HL-60 (cell line): ENCODE results near the gene IL17C.

ENCODE experiments used
- DNase-seq, 2 experiments: peaks; one replicate each; pipeline ENCODE4 v3.0.0-alpha.2; 2010 to 2020; ENCODE audit warnings: low read depth in 1 of 2, low spot score in 1 of 2
- H3K27ac ChIP-seq: fragments of 250-450 bp; sonication (Bioruptor Pico); replicated peaks from 2 replicates; pipeline ENCODE4 v1.5.1; 2020; ENCODE audit warnings: mild to moderate bottlenecking, moderate library complexity
- H3K27me3 ChIP-seq: fragments of 250-450 bp; sonication (Bioruptor Pico); 2 replicates; pipeline ENCODE4 v1.5.1; 2021; ENCODE audit warnings: mild to moderate bottlenecking, moderate library complexity; ENCODE audit not compliant: insufficient read depth, poor library complexity, severe bottlenecking
- H3K4me3 ChIP-seq: replicated peaks from 2 replicates; pipeline ENCODE4 v1.5.1; 2011; ENCODE audit warnings: mild to moderate bottlenecking, control low read depth, low read length; ENCODE audit not compliant: insufficient read depth
- GABPA ChIP-seq: IDR thresholded peaks from 2 replicates; pipeline ENCODE4 v1.6.1; 2012; ENCODE audit warnings: low read depth
- POLR2AphosphoS5 ChIP-seq: IDR thresholded peaks from 2 replicates; pipeline ENCODE4 v1.6.1; 2012; ENCODE audit warnings: low read depth
- REST ChIP-seq: IDR thresholded peaks from 2 replicates; pipeline ENCODE4 v1.6.1; 2012; ENCODE audit warnings: low read depth; ENCODE audit not compliant: insufficient replicate concordance
- SPI1 ChIP-seq: IDR thresholded peaks from 2 replicates; pipeline ENCODE4 v1.6.1; 2012; ENCODE audit warnings: low read depth, mild to moderate bottlenecking, borderline replicate concordance
- TF ChIP-seq, protein P1 (sequence below): IDR thresholded peaks from one replicate; pipeline ENCODE4 v1.5.1; 2011; ENCODE audit warnings: low read length, control low read depth, inconsistent platforms; ENCODE audit not compliant: insufficient read depth

Gene IL17C

DNA sequence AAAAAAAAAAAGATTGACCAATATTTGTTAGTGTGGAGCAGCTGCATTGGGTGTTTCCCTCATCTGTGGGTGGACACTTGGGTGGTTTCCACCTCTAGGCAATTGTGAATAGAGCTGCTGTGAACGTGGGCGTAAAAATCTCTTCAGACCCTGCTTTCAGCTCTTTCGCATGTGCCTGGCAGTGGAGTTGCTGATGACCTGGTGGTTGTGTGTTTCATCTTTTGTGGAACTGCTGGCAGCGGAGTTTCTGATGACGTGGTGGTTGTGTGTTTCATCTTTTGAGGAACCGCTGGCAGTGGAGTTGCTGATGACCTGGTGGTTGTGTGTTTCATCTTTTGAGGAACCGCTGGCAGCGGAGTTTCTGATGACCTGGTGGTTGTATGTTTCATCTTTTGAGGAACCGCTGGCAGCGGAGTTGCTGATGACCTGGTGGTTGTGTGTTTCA is 46.8 kb upstream of the IL17C start:
- no peaks in the 10 kb centered on the region for H3K27me3 ChIP-seq
- DNase-seq = peak in 1 of 2 experiments; percentile 71
- TF ChIP-seq, protein P1, sequence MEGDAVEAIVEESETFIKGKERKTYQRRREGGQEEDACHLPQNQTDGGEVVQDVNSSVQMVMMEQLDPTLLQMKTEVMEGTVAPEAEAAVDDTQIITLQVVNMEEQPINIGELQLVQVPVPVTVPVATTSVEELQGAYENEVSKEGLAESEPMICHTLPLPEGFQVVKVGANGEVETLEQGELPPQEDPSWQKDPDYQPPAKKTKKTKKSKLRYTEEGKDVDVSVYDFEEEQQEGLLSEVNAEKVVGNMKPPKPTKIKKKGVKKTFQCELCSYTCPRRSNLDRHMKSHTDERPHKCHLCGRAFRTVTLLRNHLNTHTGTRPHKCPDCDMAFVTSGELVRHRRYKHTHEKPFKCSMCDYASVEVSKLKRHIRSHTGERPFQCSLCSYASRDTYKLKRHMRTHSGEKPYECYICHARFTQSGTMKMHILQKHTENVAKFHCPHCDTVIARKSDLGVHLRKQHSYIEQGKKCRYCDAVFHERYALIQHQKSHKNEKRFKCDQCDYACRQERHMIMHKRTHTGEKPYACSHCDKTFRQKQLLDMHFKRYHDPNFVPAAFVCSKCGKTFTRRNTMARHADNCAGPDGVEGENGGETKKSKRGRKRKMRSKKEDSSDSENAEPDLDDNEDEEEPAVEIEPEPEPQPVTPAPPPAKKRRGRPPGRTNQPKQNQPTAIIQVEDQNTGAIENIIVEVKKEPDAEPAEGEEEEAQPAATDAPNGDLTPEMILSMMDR = no peak
- peak; percentile 88 for TF ChIP-seq SPI1
- H3K27ac ChIP-seq = no peak overlapping the region
- H3K4me3 ChIP-seq = no peak overlapping the region

GRCh38 chr16:88593061-88593460 is 45.3 kb upstream of the IL17C start:
- no peak overlapping the region for H3K27ac ChIP-seq
- no peaks in the 10 kb centered on the region for H3K27me3 ChIP-seq
- TF ChIP-seq REST (no peak), GABPA (no peak), POLR2AphosphoS5 (no peak), SPI1 (no peak)
- TF ChIP-seq, protein P1 = no peak
- no peak for DNase-seq
- no peak overlapping the region for H3K4me3 ChIP-seq

GRCh38 chr16:88593489-88593888 is 44.9 kb upstream of the IL17C start:
- TF ChIP-seq SPI1 (no peak), POLR2AphosphoS5 (no peak), GABPA (no peak), REST (no peak)
- TF ChIP-seq, protein P1 = no peak
- H3K4me3 ChIP-seq = no peak overlapping the region
- no peak overlapping the region for H3K27ac ChIP-seq
- no peaks in the 10 kb centered on the region for H3K27me3 ChIP-seq
- DNase-seq = no peak

DNA sequence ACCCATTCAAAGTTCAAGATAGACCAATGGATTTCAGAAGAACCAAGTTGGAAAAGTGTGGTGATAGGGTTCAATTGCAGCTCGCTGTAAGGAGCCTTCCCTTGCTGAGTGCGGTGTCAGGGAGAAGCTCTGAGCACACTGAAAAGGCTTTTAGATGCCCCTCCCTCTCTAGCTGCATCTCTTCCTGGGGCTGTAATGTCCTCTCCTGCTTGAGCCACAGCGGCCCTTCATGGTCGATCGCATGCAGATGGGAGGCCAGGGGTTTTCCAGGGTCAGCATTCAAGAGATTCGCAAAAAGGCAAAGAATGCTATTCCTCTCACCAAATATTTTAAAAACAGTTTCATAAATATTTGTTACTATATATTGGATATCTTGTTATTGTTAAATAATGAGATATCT is 44.5 kb upstream of the IL17C start:
- DNase-seq = no peak
- Histone ChIP-seq H3K27me3 (no peaks in the 10 kb centered on the region), H3K4me3 (no peak overlapping the region), H3K27ac (no peak overlapping the region)
- TF ChIP-seq, protein P1 = no peak
- no peak for TF ChIP-seq GABPA
- TF ChIP-seq SPI1 = no peak
- no peak for TF ChIP-seq REST
- no peak for TF ChIP-seq POLR2AphosphoS5
